Activated T-cell treated with anti-CD3 and anti-CD28 coated beads, Interleukin-2, amount 50 U/mL, for 72 hours (primary cell): ENCODE measurements around the gene FLT1. TPM values are rescaled to one million over a fixed set of nuclear protein-coding genes. Genes with fewer than 3 reads are reported as not detected.
A peak's percentile ranks its signal among the peaks of the same experiment; 100 is the strongest.

Experiments
- ATAC-seq, 2 donors: fragments of 150-1000 bp; cut with Tn5 transposase; replicated peaks in 1 of 2; 2 replicates each; pipeline ENCODE4 v1.10.0; 2021; ENCODE audit warnings: moderate library complexity in 2 of 2, mild to moderate bottlenecking in 1 of 2
- DNase-seq, 2 donors: peaks; one replicate each; pipeline ENCODE4 v3.0.0; 2021 to 2022; ENCODE audit warnings: mixed read lengths in 1 of 2
- H3K27ac Mint-ChIP-seq: one replicate; pipeline ENCODE4 v1.8.0; 2022; ENCODE audit warnings: mild to moderate bottlenecking, moderate library complexity, mixed read lengths
- H3K27me3 Mint-ChIP-seq: one replicate; pipeline ENCODE4 v1.8.0; 2022; ENCODE audit warnings: low read depth, mixed read lengths
- H3K36me3 Mint-ChIP-seq, 2 donors: one replicate each; pipeline ENCODE4 v1.8.0; 2022; ENCODE audit warnings: mixed read lengths in 2 of 2, mild to moderate bottlenecking in 1 of 2; ENCODE audit not compliant: insufficient read depth in 2 of 2
- H3K4me1 Mint-ChIP-seq: one replicate; pipeline ENCODE4 v1.8.0; 2022; ENCODE audit warnings: low read depth, mixed read lengths
- H3K4me3 Mint-ChIP-seq, 2 donors: one replicate each; pipeline ENCODE4 v1.8.0; 2022; ENCODE audit warnings: mild to moderate bottlenecking in 2 of 2, mixed read lengths in 2 of 2, moderate library complexity in 2 of 2
- H3K9me3 Mint-ChIP-seq, 2 donors: one replicate each; pipeline ENCODE4 v1.8.0; 2022; ENCODE audit warnings: mixed read lengths in 2 of 2
- total RNA-seq, 2 donors: library from RNA; stranded (reverse); gene quantifications; one replicate each; pipeline ENCODE4 v1.2.3, GENCODE V29; 2022

Gene FLT1
- total RNA-seq, 2 donors from 2014 or later = 35.8 to 43.8 TPM

- peaks cover 0 to 2% of the 10 kb centered on the region in 2 donors for H3K9me3 Mint-ChIP-seq
- peaks cover 0 to 2% of the 10 kb centered on the region in 2 donors for H3K36me3 Mint-ChIP-seq
- no peak for DNase-seq
- no peak for ATAC-seq
- no peak overlapping the region for H3K4me3 Mint-ChIP-seq
- H3K27me3 Mint-ChIP-seq = no peaks in the 10 kb centered on the region
- H3K4me1 Mint-ChIP-seq = peaks cover 6% of the 10 kb centered on the region
- H3K27ac Mint-ChIP-seq = no peak overlapping the region
Measured at GRCh38 chr13:28299916-28300315, 195.0 kb downstream of the FLT1 start.

- Mint-ChIP-seq H3K36me3 (peaks cover 2 to 6% of the 10 kb centered on the region in 2 donors), H3K27ac (no peak overlapping the region), H3K4me3 (no peak overlapping the region)
Measured at GRCh38 chr13:28297341-28297740, 197.6 kb downstream of the FLT1 start.

GRCh38 chr13:28286263-28286662, 208.7 kb downstream of the FLT1 start:
- Mint-ChIP-seq H3K9me3 (no peaks in the 10 kb centered on the region), H3K4me1 (peaks cover 9% of the 10 kb centered on the region), H3K36me3 (peaks cover 2 to 20% of the 10 kb centered on the region in 2 donors), H3K27ac (no peak overlapping the region), H3K4me3 (no peak overlapping the region), H3K27me3 (no peaks in the 10 kb centered on the region)
- DNase-seq = no peak
- no peak for ATAC-seq

More at GRCh38 chr13:28297341-28297740, 197.6 kb downstream of the FLT1 start:
- DNase-seq = no peak
- no peaks in the 10 kb centered on the region for H3K27me3 Mint-ChIP-seq
- peaks cover 0 to 2% of the 10 kb centered on the region in 2 donors for H3K9me3 Mint-ChIP-seq
- H3K4me1 Mint-ChIP-seq = peaks cover 6% of the 10 kb centered on the region
- ATAC-seq = no peak

GRCh38 chr13:28283600-28283999, 211.3 kb downstream of the FLT1 start:
- ATAC-seq (no peak), DNase-seq (no peak)
- H3K4me1 Mint-ChIP-seq = peaks cover 9% of the 10 kb centered on the region
- H3K27me3 Mint-ChIP-seq = no peaks in the 10 kb centered on the region
- no peak overlapping the region for H3K27ac Mint-ChIP-seq
- no peak overlapping the region for H3K4me3 Mint-ChIP-seq
- H3K9me3 Mint-ChIP-seq = no peaks in the 10 kb centered on the region
- peaks cover 4 to 20% of the 10 kb centered on the region in 2 donors for H3K36me3 Mint-ChIP-seq

- Mint-ChIP-seq H3K4me3 (no peak overlapping the region), H3K4me1 (peaks cover 9% of the 10 kb centered on the region), H3K27me3 (no peaks in the 10 kb centered on the region), H3K9me3 (no peaks in the 10 kb centered on the region), H3K36me3 (peaks cover 4 to 15% of the 10 kb centered on the region in 2 donors), H3K27ac (no peak overlapping the region)
- no peak for DNase-seq
- ATAC-seq = no peak
Measured at GRCh38 chr13:28282451-28282850, 212.5 kb downstream of the FLT1 start.

- Mint-ChIP-seq H3K27ac (no peak overlapping the region), H3K27me3 (no peaks in the 10 kb centered on the region), H3K4me3 (no peak overlapping the region), H3K4me1 (peaks cover 8% of the 10 kb centered on the region), H3K36me3 (peaks cover 2 to 3% of the 10 kb centered on the region in 2 donors), H3K9me3 (no peaks in the 10 kb centered on the region)
- DNase-seq (no peak), ATAC-seq (no peak)
Measured at GRCh38 chr13:28273919-28274318, 221.0 kb downstream of the FLT1 start.

- H3K36me3 Mint-ChIP-seq = peaks cover 9 to 21% of the 10 kb centered on the region in 2 donors
Measured at GRCh38 chr13:28271056-28271840, 223.7 kb downstream of the FLT1 start.

GRCh38 chr13:28268800-28269223, 226.1 kb downstream of the FLT1 start:
- DNase-seq = peak; percentile 6 to 10
- H3K4me1 Mint-ChIP-seq = peaks cover 27% of the 10 kb centered on the region

More at GRCh38 chr13:28271056-28271840, 223.7 kb downstream of the FLT1 start:
- peaks cover 27% of the 10 kb centered on the region for H3K4me1 Mint-ChIP-seq
- no peaks in the 10 kb centered on the region for H3K27me3 Mint-ChIP-seq
- no peak for DNase-seq
- H3K9me3 Mint-ChIP-seq = peaks cover 2% of the 10 kb centered on the region in 2 donors
- ATAC-seq = no peak
- H3K27ac Mint-ChIP-seq = no peak overlapping the region
- H3K4me3 Mint-ChIP-seq = no peak overlapping the region

GRCh38 chr13:28267497-28267896, 227.4 kb downstream of the FLT1 start:
- Mint-ChIP-seq H3K27me3 (no peaks in the 10 kb centered on the region), H3K27ac (no peak overlapping the region), H3K36me3 (peaks cover 11 to 25% of the 10 kb centered on the region in 2 donors), H3K4me1 (peaks cover 27% of the 10 kb centered on the region), H3K9me3 (peaks cover 2% of the 10 kb centered on the region in 2 donors), H3K4me3 (no peak overlapping the region)
- ATAC-seq (no peak), DNase-seq (no peak)

More at GRCh38 chr13:28268800-28269223, 226.1 kb downstream of the FLT1 start:
- Mint-ChIP-seq H3K36me3 (peaks cover 7 to 20% of the 10 kb centered on the region in 2 donors), H3K27ac (peak overlapping the region; percentile 90), H3K27me3 (no peaks in the 10 kb centered on the region), H3K9me3 (peaks cover 2% of the 10 kb centered on the region in 2 donors), H3K4me3 (peak overlapping the region in 1 of 2 donors; percentile 5)
- peak; percentile 100 for ATAC-seq

GRCh38 chr13:28258417-28258816, 236.5 kb downstream of the FLT1 start:
- peaks cover 7% of the 10 kb centered on the region for H3K4me1 Mint-ChIP-seq
- H3K9me3 Mint-ChIP-seq = no peaks in the 10 kb centered on the region

GRCh38 chr13:28257305-28257704, 237.6 kb downstream of the FLT1 start:
- peaks cover 8 to 17% of the 10 kb centered on the region in 2 donors for H3K36me3 Mint-ChIP-seq
- no peaks in the 10 kb centered on the region for H3K9me3 Mint-ChIP-seq
- ATAC-seq = no peak
- no peak overlapping the region for H3K27ac Mint-ChIP-seq
- no peaks in the 10 kb centered on the region for H3K27me3 Mint-ChIP-seq
- peaks cover 8% of the 10 kb centered on the region for H3K4me1 Mint-ChIP-seq
- H3K4me3 Mint-ChIP-seq = no peak overlapping the region
- no peak for DNase-seq

More at GRCh38 chr13:28258417-28258816, 236.5 kb downstream of the FLT1 start:
- Mint-ChIP-seq H3K4me3 (no peak overlapping the region), H3K27ac (no peak overlapping the region), H3K27me3 (no peaks in the 10 kb centered on the region), H3K36me3 (peaks cover 10 to 22% of the 10 kb centered on the region in 2 donors)
- ATAC-seq (no peak), DNase-seq (no peak)

GRCh38 chr13:28252547-28252946, 242.4 kb downstream of the FLT1 start:
- H3K27me3 Mint-ChIP-seq = no peaks in the 10 kb centered on the region
- H3K4me1 Mint-ChIP-seq = peaks cover 21% of the 10 kb centered on the region
- H3K36me3 Mint-ChIP-seq = peaks cover 7 to 28% of the 10 kb centered on the region in 2 donors
- ATAC-seq = no peak
- no peaks in the 10 kb centered on the region for H3K9me3 Mint-ChIP-seq
- DNase-seq = no peak
- H3K4me3 Mint-ChIP-seq = no peak overlapping the region
- no peak overlapping the region for H3K27ac Mint-ChIP-seq

GRCh38 chr13:28251466-28251865, 243.5 kb downstream of the FLT1 start:
- Mint-ChIP-seq H3K36me3 (peaks cover 3 to 30% of the 10 kb centered on the region in 2 donors), H3K27ac (no peak overlapping the region), H3K4me1 (peaks cover 24% of the 10 kb centered on the region), H3K4me3 (no peak overlapping the region), H3K27me3 (no peaks in the 10 kb centered on the region), H3K9me3 (no peaks in the 10 kb centered on the region)
- no peak for ATAC-seq
- DNase-seq = no peak
